GM19025 (cell line): ENCODE results near the gene SPATA17.
"Not testable (repeated sequence)": the region's sequence is repeated elsewhere in the genome, so short reads cannot be mapped to it uniquely, and the experiment has no call there.

Experiments
- ATAC-seq: cut with Tn5 transposase; IDR thresholded peaks from one replicate; pipeline ENCODE4 v1.9.1; 2021; ENCODE audit warnings: mild to moderate bottlenecking, low read depth, moderate library complexity; ENCODE audit not compliant: unreplicated experiment

Gene SPATA17, protein sequence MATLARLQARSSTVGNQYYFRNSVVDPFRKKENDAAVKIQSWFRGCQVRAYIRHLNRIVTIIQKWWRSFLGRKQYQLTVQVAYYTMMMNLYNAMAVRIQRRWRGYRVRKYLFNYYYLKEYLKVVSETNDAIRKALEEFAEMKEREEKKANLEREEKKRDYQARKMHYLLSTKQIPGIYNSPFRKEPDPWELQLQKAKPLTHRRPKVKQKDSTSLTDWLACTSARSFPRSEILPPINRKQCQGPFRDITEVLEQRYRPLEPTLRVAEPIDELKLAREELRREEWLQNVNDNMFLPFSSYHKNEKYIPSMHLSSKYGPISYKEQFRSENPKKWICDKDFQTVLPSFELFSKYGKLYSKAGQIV

DNA sequence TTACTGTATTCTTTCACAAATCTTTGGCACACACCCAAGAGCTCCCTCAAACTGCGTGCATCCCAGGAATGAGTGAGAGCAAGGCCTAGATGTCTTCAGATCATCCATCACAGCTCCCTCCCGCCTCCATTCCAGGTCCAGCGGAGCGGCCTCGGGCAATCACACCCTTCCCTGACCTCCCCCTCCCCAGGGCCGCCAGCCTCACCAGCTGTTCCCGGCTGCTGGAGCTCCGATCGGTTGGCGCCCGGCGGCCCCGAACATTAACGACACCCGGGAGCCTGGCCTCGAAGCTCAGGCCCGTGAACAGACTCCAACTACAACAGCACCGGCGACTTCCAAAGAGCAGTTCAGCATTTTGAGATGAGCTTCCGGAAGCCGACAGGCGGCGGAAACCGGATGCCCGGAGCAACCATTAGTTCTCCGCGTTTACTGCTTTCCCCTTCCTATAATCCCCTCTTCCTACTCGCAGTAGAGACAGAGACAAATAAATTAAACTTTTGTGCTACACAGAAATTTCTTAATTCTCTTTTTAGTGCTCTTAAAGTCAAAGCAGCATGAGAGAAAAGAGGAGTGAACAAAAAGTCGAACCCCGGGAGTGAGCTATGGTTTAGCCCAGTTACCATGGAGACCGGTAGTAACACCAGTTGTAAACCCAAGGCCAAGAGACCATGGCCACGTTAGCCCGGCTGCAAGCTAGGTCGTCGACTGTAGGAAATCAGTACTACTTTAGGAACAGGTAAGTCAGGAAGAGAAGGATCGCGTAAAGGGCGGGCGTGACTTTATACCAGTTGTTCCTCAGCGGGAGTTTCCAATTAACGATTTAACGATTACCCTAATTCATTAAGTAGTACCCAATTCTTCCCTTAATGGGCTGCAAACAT, at the start of gene SPATA17, which contains the start of gene GPATCH2:
Gene SPATA17, plus strand, starts transcription at position 634 of the 881 bp plus-strand sequence. Its CDS starts 35 bp downstream, at position 669.
Gene GPATCH2, minus strand, starts transcription at position 380 of the 881 bp plus-strand sequence. Its CDS starts 119 bp downstream, at position 261.
- ATAC-seq = peak; percentile 98

DNA sequence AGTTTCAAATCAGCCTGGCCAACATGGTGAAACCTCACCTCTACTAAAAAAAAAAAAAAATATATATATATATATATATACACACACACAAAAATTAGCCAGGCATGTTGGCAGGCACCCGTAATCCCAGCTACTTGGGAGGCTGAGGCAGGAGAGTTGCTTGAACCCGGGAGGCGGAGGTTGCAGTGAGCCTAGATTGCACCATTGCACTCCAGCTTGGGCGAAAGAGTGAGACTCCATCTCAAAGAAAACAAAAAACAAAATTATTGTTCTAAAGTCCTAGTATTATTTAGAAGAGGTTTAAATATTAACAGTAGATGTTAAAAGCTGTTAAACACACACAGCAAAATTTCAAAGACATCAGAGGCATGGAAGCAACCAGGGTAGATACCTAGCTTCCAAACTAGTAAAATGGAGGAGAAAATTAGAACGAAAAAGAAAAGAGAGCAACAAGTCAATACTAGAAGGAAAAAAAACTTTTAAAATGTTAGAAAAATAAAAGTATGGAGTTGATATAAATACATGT, 46.8 kb upstream of the SPATA17 start:
- not testable (repeated sequence) for ATAC-seq

DNA sequence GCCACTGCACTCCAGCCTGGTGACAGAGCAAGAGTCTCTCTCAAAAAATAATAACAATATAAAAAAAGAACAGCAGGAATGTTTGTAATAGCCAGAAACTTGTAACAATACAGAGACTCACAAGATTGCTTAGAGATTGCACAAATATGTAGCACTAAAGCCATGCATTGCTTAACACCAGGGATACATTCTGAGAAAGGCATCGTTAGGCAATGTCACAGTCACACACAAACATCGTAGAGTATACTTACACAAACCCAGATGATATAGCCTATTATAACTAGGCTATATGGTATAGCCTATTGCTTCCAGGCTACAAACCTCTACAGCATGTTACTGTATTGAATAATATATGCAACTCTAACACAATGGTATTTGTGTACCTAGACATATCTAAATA, 45.6 kb upstream of the SPATA17 start:
- ATAC-seq = no peak

- ATAC-seq = no peak
Observed at GRCh38 chr1:217586586-217586985, 44.6 kb upstream of the SPATA17 start.

DNA sequence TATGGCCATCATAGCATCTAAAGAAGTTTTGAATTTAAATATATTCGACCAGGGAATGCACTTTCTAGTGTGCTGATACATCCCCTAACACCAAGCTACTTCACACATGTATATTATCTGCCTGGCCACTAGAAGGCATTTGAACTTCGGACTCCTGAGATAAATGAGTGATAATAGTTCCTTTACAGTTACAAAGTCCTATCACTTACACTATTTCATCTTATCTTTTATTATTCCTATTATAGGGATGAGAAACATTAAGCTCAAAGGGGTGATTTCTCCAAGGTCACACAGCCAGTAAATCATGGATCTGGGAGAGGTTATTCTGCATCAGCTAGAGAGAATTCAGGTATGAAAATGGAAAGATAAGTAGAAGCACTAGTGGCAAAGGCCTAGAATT, 40.5 kb upstream of the SPATA17 start:
- ATAC-seq = no peak

DNA sequence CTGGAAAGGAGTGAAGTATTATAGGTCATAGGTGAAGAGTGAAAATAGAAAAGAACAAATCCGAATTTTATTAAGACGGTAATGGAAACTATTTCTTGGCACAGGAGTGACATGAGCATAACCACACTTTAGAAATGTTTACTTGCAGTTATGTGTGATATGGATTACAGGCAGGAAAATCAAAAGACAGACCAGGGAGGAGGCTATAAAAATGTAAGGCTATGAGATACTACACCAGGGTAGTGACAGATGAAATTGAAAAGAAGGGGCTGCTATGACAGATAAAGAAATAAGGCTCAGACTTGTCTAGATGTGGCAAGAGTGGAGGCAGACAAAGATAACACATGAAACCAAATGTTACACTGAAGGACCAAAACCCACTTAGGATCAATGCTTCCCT, 32.0 kb upstream of the SPATA17 start:
- no peak for ATAC-seq

- ATAC-seq = no peak
Observed at GRCh38 chr1:217602380-217602779, 28.8 kb upstream of the SPATA17 start.

- no peak for ATAC-seq
Observed at GRCh38 chr1:217605390-217605789, 25.8 kb upstream of the SPATA17 start.

GRCh38 chr1:217614200-217614712, 16.9 kb upstream of the SPATA17 start:
- no peak for ATAC-seq

GRCh38 chr1:217617126-217617525, 14.0 kb upstream of the SPATA17 start:
- ATAC-seq = no peak

- peak; percentile 99 for ATAC-seq
Observed at GRCh38 chr1:217620814-217621213, 10.3 kb upstream of the SPATA17 start.

DNA sequence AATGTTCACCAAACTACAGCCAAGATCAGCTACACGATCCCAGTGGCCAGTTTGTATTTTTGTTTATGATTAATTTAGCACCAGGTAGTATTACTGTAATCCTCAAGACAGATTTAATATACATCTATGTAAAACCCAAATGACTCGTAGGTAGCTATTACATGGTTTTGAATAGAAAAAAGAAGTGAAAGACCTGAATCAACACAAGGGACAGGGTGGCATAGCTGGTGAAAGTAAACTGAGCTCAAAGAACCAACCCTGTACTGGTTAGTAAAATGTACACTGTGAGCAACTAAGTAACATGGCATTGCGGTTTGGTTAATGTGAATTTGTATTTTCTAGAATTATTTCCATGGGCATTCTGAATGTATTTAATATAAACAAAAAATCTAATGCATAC, 9.1 kb upstream of the SPATA17 start:
- ATAC-seq = peak; percentile 24

GRCh38 chr1:217626321-217626720, 4.8 kb upstream of the SPATA17 start:
- no peak for ATAC-seq

DNA sequence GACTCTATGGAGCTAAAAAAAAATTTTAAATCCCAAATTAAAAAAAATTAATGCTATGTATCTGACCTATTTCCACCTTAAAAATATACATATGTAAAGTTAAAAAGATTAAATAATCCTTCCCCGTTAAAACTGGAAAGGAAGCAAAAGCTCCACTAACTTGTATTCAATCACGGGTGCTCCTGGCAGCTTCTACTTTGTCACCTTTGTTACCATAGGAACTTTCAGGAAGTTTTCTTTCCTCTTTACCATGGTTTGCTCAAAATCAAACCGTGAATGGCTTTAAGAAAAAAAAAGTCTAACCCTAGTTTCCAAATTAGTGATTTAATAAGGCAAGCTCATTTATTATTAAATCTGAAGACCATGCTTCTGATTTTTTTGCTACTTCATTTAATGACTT, 3.7 kb upstream of the SPATA17 start:
- no peak for ATAC-seq

GRCh38 chr1:217642455-217642854, 11.3 kb downstream of the SPATA17 start:
- ATAC-seq = no peak

DNA sequence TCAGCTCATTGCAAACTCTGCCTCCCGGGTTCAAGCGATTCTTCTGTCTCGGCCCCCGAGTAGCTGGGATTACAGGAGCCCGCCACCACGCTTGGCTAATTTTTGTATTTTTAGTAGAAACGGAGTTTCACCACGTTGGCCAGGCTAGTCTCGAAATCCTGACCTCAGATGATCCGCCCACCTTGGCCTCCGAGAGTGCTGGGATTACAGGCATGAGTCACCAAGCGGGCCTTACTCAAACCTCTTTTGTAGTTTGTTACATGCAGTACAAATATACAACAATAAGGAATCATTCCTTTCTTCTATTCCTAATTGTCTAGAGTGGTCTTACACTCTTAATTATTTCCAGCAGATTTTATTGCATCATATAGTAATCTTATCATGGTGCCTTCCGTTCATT, 16.6 kb downstream of the SPATA17 start:
- no peak for ATAC-seq

GRCh38 chr1:217650674-217651073, 19.5 kb downstream of the SPATA17 start:
- no peak for ATAC-seq

GRCh38 chr1:217660353-217661062, 29.4 kb downstream of the SPATA17 start:
- ATAC-seq = no peak

- ATAC-seq = no peak
Observed at GRCh38 chr1:217661407-217661806, 30.3 kb downstream of the SPATA17 start.

- ATAC-seq = no peak
Observed at GRCh38 chr1:217668351-217668940, 37.3 kb downstream of the SPATA17 start.
